GM12891 (cell line): ENCODE measurements around the gene AFF3.

Experiments used
- PAX5 ChIP-seq: IDR thresholded peaks from 2 replicates; pipeline ENCODE4 v1.6.1; 2011; ENCODE audit warnings: low read length, moderate library complexity, mild to moderate bottlenecking; ENCODE audit not compliant: insufficient read depth, severe bottlenecking
- POLR2A ChIP-seq: IDR thresholded peaks from 2 replicates; pipeline ENCODE4 v1.6.1; 2011; ENCODE audit warnings: low read depth, low read length, control low read depth
- POLR2AphosphoS5 ChIP-seq: IDR thresholded peaks from 2 replicates; pipeline ENCODE4 v1.6.1; 2011; ENCODE audit warnings: low read depth, low read length, control low read depth
- POU2F2 ChIP-seq: IDR thresholded peaks from 2 replicates; pipeline ENCODE4 v1.6.1; 2011; ENCODE audit warnings: low read depth, mild to moderate bottlenecking, control low read depth, low read length, moderate library complexity
- SPI1 ChIP-seq: IDR thresholded peaks from 2 replicates; pipeline ENCODE4 v1.6.1; 2011; ENCODE audit warnings: low read depth, low read length, control low read depth
- TAF1 ChIP-seq: IDR thresholded peaks from 2 replicates; pipeline ENCODE4 v1.6.1; 2011; ENCODE audit warnings: low read depth, low read length, control low read depth

- TF ChIP-seq POLR2A (no peak), TAF1 (no peak), POLR2AphosphoS5 (no peak), PAX5 (no peak), POU2F2 (no peak), SPI1 (no peak)
Measured at GRCh38 chr2:100068395-100068794, 74.0 kb downstream of the AFF3 start.
